Measurements from ENCODE around the gene RHOV. TPM values are rescaled to one million over a fixed set of nuclear protein-coding genes. Genes with fewer than 3 reads are reported as not detected.

The RHOV gene
- total and polyA plus RNA-seq, 10 of the 15 experiments (the other 5 are each of a cell fraction or from before 2014, with no cell fraction given): 0.24 to 39.3 (median 9.3) TPM

- no TSS peak for BruUV-seq (replicated peaks)
- CTCF ChIA-PET: interaction anchor here (0.7 to 6.1 kb wide), 8 partner anchors 11 to 321 kb away, joined by 3 to 30 read pairs (median 6); no protein-coding TSS in a partner anchor
- SMC1A ChIA-PET (ENCODE audit: uncharacterized antibody, unreplicated experiment): interaction anchor here (0.6 to 2.1 kb wide), 6 partner anchors 12 to 1514 kb away, joined by 3 to 8 read pairs (median 4); no protein-coding TSS in a partner anchor
- no peaks in the 10 kb centered on the region for H3K36me3 ChIP-seq (ENCODE audit: control insufficient read depth in 2 of 2, insufficient read depth in 2 of 2, low read length in 1 of 2)
- no peak for ATAC-seq
- POLR2A ChIA-PET: interaction anchor here (0.6 to 1.4 kb wide), 2 partner anchors 13 to 89 kb away, joined by 3 read pairs; no protein-coding TSS in a partner anchor
- H3K4me2 ChIP-seq (ENCODE audit: control insufficient read depth, insufficient read depth): no peak overlapping the region
- no peak overlapping the region for H3K9ac ChIP-seq (ENCODE audit: control insufficient read depth, insufficient read depth, low read length)
- RAD21 ChIA-PET (ENCODE audit: unreplicated experiment): interaction anchor here (1.1 to 1.4 kb wide), 3 partner anchors 12 to 106 kb away, joined by 3 to 7 read pairs (median 3); no protein-coding TSS in a partner anchor
- DNase-seq (ENCODE audit: low read depth, low spot score): no peak
- WGBS (ENCODE audit: insufficient coverage, insufficient replicate concordance, low lambda C conversion rate, missing lambda C conversion rate): 26% methylated on average over 6 of the region's 6 CpGs
- in situ Hi-C loops (cut with MboI) (no loop called here), intact Hi-C loops (cut with micrococcal nuclease; ENCODE audit: unreplicated experiment) (no loop called here)
- no peak for TF ChIP-seq ZNF24 (IDR thresholded peaks at IDR 0.05)
- TF ChIP-seq FOXM1 (IDR thresholded peaks at IDR 0.05; ENCODE audit: low read depth, low read length): no peak
- no peaks in the 10 kb centered on the region for H4K20me1 ChIP-seq (ENCODE audit: control insufficient read depth, insufficient read depth)
- FAIRE-seq: no peak
- H3K4me1 ChIP-seq (ENCODE audit: control insufficient read depth, insufficient read depth, low read length): peaks cover 9% of the 10 kb centered on the region
- no peaks in the 10 kb centered on the region; a peak in 1 of 4 replicates for H3K27me3 ChIP-seq (replicated peaks in 1 of 2; ENCODE audit: control insufficient read depth in 2 of 2, insufficient read depth in 2 of 2, low read length in 1 of 2)
- no peak overlapping the region for H2AFZ ChIP-seq (ENCODE audit: control insufficient read depth, low read depth, low read length)
- H3K4me3 ChIP-seq: no peak overlapping the region
- no peaks in the 10 kb centered on the region for H3K9me3 ChIP-seq (replicated peaks; ENCODE audit: control insufficient read depth, insufficient read depth, low read length)
- H3K79me2 ChIP-seq (ENCODE audit: control insufficient read depth, insufficient read depth, low read length): no peaks in the 10 kb centered on the region
- no peak overlapping the region for H3K27ac ChIP-seq (ENCODE audit: control insufficient read depth, insufficient read depth)
Observed at GRCh38 chr15:40915679-40916078, 41.6 kb upstream of the RHOV start.

DNA sequence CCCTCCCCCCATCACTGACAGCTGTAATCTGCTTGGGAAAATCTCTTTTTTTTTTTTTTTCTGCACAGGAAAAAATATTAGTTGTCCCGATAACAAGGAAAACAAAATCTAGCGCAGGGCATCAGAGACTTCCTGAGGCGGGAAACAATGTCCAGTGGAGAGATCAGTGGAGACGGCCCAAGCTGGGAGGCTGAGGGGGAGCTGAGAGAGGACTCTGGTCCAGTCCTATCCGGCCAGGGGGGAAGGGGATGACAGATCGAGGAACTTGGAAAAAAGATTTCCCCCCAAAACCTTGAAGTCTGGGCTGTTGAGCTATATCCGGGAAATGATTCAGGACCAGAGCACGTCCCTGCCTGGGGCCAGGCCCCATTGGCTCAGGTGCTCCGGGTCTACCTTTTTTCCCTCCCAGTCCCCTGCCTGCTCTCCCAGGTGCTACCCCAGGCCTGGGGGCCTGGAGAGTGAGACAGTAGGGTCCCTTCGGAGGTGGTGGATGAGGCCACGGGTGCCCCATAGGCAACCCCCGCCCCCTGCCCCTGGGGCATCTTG is 41.2 kb upstream of the RHOV start:
- 68% methylated on average over 10 of the region's 12 CpGs for WGBS (ENCODE audit: insufficient coverage, insufficient replicate concordance, low lambda C conversion rate, missing lambda C conversion rate)
- ATAC-seq: no peak
- Histone ChIP-seq H2AFZ (ENCODE audit: control insufficient read depth, low read depth, low read length) (no peak overlapping the region), H3K4me1 (ENCODE audit: control insufficient read depth, insufficient read depth, low read length) (peaks cover 9% of the 10 kb centered on the region), H3K4me3 (no peak overlapping the region), H3K9ac (ENCODE audit: control insufficient read depth, insufficient read depth, low read length) (no peak overlapping the region), H3K4me2 (ENCODE audit: control insufficient read depth, insufficient read depth) (no peak overlapping the region), H3K79me2 (ENCODE audit: control insufficient read depth, insufficient read depth, low read length) (no peaks in the 10 kb centered on the region), H3K27me3 (replicated peaks in 1 of 2; ENCODE audit: control insufficient read depth in 2 of 2, insufficient read depth in 2 of 2, low read length in 1 of 2) (no peaks in the 10 kb centered on the region; a peak in 1 of 4 replicates), H4K20me1 (ENCODE audit: control insufficient read depth, insufficient read depth) (no peaks in the 10 kb centered on the region), H3K36me3 (ENCODE audit: control insufficient read depth in 2 of 2, insufficient read depth in 2 of 2, low read length in 1 of 2) (no peaks in the 10 kb centered on the region), H3K27ac (ENCODE audit: control insufficient read depth, insufficient read depth) (no peak overlapping the region), H3K9me3 (replicated peaks; ENCODE audit: control insufficient read depth, insufficient read depth, low read length) (no peaks in the 10 kb centered on the region)
- DNase-seq (ENCODE audit: low read depth, low spot score): no peak
- no peak for FAIRE-seq
- in situ Hi-C loops (cut with MboI) (no loop called here), intact Hi-C loops (cut with micrococcal nuclease; ENCODE audit: unreplicated experiment) (no loop called here)
- ChIA-PET CTCF (interaction anchor here (0.6 to 6.1 kb wide), 16 partner anchors 9 to 321 kb away, joined by 3 to 30 read pairs (median 3); partner anchors contain the start of gene RHOV), POLR2A (interaction anchor here (0.6 to 0.7 kb wide), 2 partner anchors 44 to 97 kb away, joined by 3 to 4 read pairs; no protein-coding TSS in a partner anchor), RAD21 (ENCODE audit: unreplicated experiment) (interaction anchor here (0.6 to 1.4 kb wide), 8 partner anchors 11 to 269 kb away, joined by 3 to 7 read pairs (median 3); no protein-coding TSS in a partner anchor), SMC1A (ENCODE audit: uncharacterized antibody, unreplicated experiment) (interaction anchor here (0.6 to 2.1 kb wide), 9 partner anchors 10 to 1514 kb away, joined by 3 to 8 read pairs (median 3); no protein-coding TSS in a partner anchor)
- no TSS peak for BruUV-seq (replicated peaks)
- TF ChIP-seq KDM1A (IDR thresholded peaks at IDR 0.05; ENCODE audit: borderline replicate concordance): no peak
- no peak for TF ChIP-seq RB1 (IDR thresholded peaks at IDR 0.05; ENCODE audit: borderline replicate concordance)
- TF ChIP-seq MXI1 (IDR thresholded peaks at IDR 0.05; ENCODE audit: low read depth, low read length): no peak
- TF ChIP-seq TBL1XR1 (IDR thresholded peaks at IDR 0.05; ENCODE audit: low read depth, low read length): no peak
- TF ChIP-seq EP300 (IDR thresholded peaks at IDR 0.05; ENCODE audit: borderline replicate concordance in 1 of 2, control insufficient read depth in 1 of 2, low read depth in 2 of 2, low read length in 2 of 2): no peak
- no peak for TF ChIP-seq NFIC (IDR thresholded peaks at IDR 0.05; ENCODE audit: low read depth, low read length)
- no peak for TF ChIP-seq RELB (IDR thresholded peaks at IDR 0.05; ENCODE audit: low read depth)
- TF ChIP-seq ESRRA (IDR thresholded peaks at IDR 0.05; ENCODE audit: low read length): no peak
- TF ChIP-seq RAD51 (IDR thresholded peaks at IDR 0.05): no peak
- no peak for TF ChIP-seq FOS (IDR thresholded peaks at IDR 0.05; ENCODE audit: borderline replicate concordance, extremely low read depth, insufficient read length)
- TF ChIP-seq MYC (IDR thresholded peaks at IDR 0.05; ENCODE audit: insufficient read depth, insufficient read length, insufficient replicate concordance, low read length, severe bottlenecking): no peak
- TF ChIP-seq, protein P1, sequence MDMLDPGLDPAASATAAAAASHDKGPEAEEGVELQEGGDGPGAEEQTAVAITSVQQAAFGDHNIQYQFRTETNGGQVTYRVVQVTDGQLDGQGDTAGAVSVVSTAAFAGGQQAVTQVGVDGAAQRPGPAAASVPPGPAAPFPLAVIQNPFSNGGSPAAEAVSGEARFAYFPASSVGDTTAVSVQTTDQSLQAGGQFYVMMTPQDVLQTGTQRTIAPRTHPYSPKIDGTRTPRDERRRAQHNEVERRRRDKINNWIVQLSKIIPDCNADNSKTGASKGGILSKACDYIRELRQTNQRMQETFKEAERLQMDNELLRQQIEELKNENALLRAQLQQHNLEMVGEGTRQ (IDR thresholded peaks at IDR 0.05; ENCODE audit: borderline replicate concordance, low read depth, low read length): no peak
